Sigmoid colon (tissue), 4 donors: ENCODE measurements around the gene SPRED2.

Experiments
- POLR2A ChIP-seq, 2 donors: fragments of 450-650 bp; IDR thresholded peaks; one replicate each; pipeline ENCODE4 v1.6.1; 2016; ENCODE audit warnings: antibody characterized with exemption in 2 of 2, mild to moderate bottlenecking in 2 of 2, moderate library complexity in 2 of 2
- POLR2AphosphoS5 ChIP-seq, 4 donors: sonication (generic); formaldehyde crosslinking; IDR thresholded peaks; one replicate each; pipeline ENCODE4 v1.6.1; 2017; ENCODE audit warnings: antibody characterized with exemption in 4 of 4
- TF ChIP-seq, protein P1 (sequence below), 4 experiments: fragments of 450-650 bp in 3 of 4; fragments of 200-600 bp in 1 of 4; IDR thresholded peaks; one replicate each; pipeline ENCODE4 v1.5.1; 2016 to 2019; ENCODE audit warnings: antibody characterized with exemption in 4 of 4, mild to moderate bottlenecking in 3 of 4, moderate library complexity in 2 of 4

- TF ChIP-seq POLR2AphosphoS5 (IDR thresholded peaks at IDR 0.05) (no peak), POLR2A (IDR thresholded peaks at IDR 0.05) (no peak)
- TF ChIP-seq, protein P1, sequence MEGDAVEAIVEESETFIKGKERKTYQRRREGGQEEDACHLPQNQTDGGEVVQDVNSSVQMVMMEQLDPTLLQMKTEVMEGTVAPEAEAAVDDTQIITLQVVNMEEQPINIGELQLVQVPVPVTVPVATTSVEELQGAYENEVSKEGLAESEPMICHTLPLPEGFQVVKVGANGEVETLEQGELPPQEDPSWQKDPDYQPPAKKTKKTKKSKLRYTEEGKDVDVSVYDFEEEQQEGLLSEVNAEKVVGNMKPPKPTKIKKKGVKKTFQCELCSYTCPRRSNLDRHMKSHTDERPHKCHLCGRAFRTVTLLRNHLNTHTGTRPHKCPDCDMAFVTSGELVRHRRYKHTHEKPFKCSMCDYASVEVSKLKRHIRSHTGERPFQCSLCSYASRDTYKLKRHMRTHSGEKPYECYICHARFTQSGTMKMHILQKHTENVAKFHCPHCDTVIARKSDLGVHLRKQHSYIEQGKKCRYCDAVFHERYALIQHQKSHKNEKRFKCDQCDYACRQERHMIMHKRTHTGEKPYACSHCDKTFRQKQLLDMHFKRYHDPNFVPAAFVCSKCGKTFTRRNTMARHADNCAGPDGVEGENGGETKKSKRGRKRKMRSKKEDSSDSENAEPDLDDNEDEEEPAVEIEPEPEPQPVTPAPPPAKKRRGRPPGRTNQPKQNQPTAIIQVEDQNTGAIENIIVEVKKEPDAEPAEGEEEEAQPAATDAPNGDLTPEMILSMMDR (IDR thresholded peaks at IDR 0.05): no peak
Measured at GRCh38 chr2:65294701-65295100, 137.7 kb downstream of the SPRED2 start.
